Neural cell (in vitro differentiated cells): ENCODE data around the gene NCOA3. TPM values are rescaled to one million over a fixed set of nuclear protein-coding genes. Genes with fewer than 3 reads are reported as not detected.

Experiments used
- H2AFZ ChIP-seq: fragments of 200-600, 300-800 bp; sonication (generic), shearing (Covaris generic); 2 replicates; pipeline ENCODE4 v1.6.0; 2014; ENCODE audit warnings: low read depth, mild to moderate bottlenecking, antibody characterized with exemption, low read length, moderate library complexity
- H3F3A ChIP-seq: fragments of 200-600 bp; shearing (Covaris generic); 2 replicates; pipeline ENCODE4 v1.6.1; 2016; ENCODE audit warnings: mild to moderate bottlenecking, moderate library complexity, mixed read lengths, antibody characterized with exemption, low read length; ENCODE audit not compliant: insufficient read depth, poor library complexity, severe bottlenecking
- H3K27ac ChIP-seq: fragments of 200-600, 300-800 bp; sonication (generic), shearing (Covaris generic); 2 replicates; pipeline ENCODE4 v1.5.1; 2014; ENCODE audit warnings: mild to moderate bottlenecking, low read length, moderate library complexity
- H3K27me3 ChIP-seq: fragments of 300-800, 200-600 bp; sonication (generic), shearing (Covaris generic); 2 replicates; pipeline ENCODE4 v1.6.0; 2014; ENCODE audit warnings: mild to moderate bottlenecking, low read depth, low read length, moderate library complexity; ENCODE audit not compliant: insufficient read depth
- H3K36me3 ChIP-seq: fragments of 300-800, 200-600 bp; sonication (generic), shearing (Covaris generic); 2 replicates; pipeline ENCODE4 v1.5.1; 2014; ENCODE audit warnings: mild to moderate bottlenecking, antibody characterized with exemption, low read length, moderate library complexity; ENCODE audit not compliant: insufficient read depth
- H3K4me2 ChIP-seq: fragments of 300-800, 200-600 bp; sonication (generic), shearing (Covaris generic); 2 replicates; pipeline ENCODE4 v1.6.0; 2014; ENCODE audit warnings: mild to moderate bottlenecking, low read length
- H3K4me3 ChIP-seq: fragments of 300-800, 200-600 bp; sonication (generic), shearing (Covaris generic); 2 replicates; pipeline ENCODE4 v1.5.1; 2014; ENCODE audit warnings: mild to moderate bottlenecking, low read length, moderate library complexity
- H3K79me2 ChIP-seq: fragments of 200-600 bp; shearing (Covaris generic); replicated peaks from 2 replicates; pipeline ENCODE4 v1.6.0; 2014; ENCODE audit warnings: mild to moderate bottlenecking, low read length, moderate library complexity; ENCODE audit not compliant: insufficient read depth
- H3K9ac ChIP-seq: fragments of 300-800, 200-600 bp; sonication (generic), shearing (Covaris generic); 2 replicates; pipeline ENCODE4 v1.6.1; 2016; ENCODE audit warnings: mild to moderate bottlenecking, low read length, mixed read lengths
- H3K9me2 ChIP-seq: fragments of 200-600 bp; shearing (Covaris generic); 2 replicates; pipeline ENCODE4 v1.6.1; 2016; ENCODE audit warnings: mild to moderate bottlenecking, low read length, mixed read lengths; ENCODE audit not compliant: insufficient read depth
- H3K9me3 ChIP-seq: fragments of 200-600, 300-800 bp; sonication (generic), shearing (Covaris generic); 2 replicates; pipeline ENCODE4 v1.6.1; 2016; ENCODE audit warnings: mild to moderate bottlenecking, mixed run types, low read length, moderate library complexity, mixed read lengths
- H4K20me1 ChIP-seq: fragments of 200-600 bp; shearing (Covaris generic); 2 replicates; pipeline ENCODE4 v1.6.1; 2016; ENCODE audit warnings: mild to moderate bottlenecking, mixed run types; ENCODE audit not compliant: insufficient read depth
- EP300 ChIP-seq: fragments of 450-650 bp; conservative IDR thresholded peaks from 2 replicates; pipeline ENCODE4 v1.6.1; 2014; ENCODE audit warnings: antibody characterized with exemption, mild to moderate bottlenecking, moderate library complexity; ENCODE audit not compliant: poor library complexity, severe bottlenecking
- EZH2 ChIP-seq: fragments of 200-600, 300-800 bp; shearing (Covaris generic), sonication (generic); IDR thresholded peaks from 2 replicates; pipeline ENCODE4 v1.6.1; 2014; ENCODE audit warnings: antibody characterized with exemption, low read length, borderline replicate concordance, mild to moderate bottlenecking; ENCODE audit not compliant: insufficient read depth, poor library complexity, severe bottlenecking
- MXI1 ChIP-seq: fragments of 450-650 bp; conservative IDR thresholded peaks from 2 replicates; pipeline ENCODE4 v1.6.1; 2014; ENCODE audit warnings: antibody characterized with exemption, mild to moderate bottlenecking; ENCODE audit not compliant: poor library complexity, severe bottlenecking
- POLR2AphosphoS5 ChIP-seq: IDR thresholded peaks from 2 replicates; pipeline ENCODE4 v1.6.1; 2012
- RAD21 ChIP-seq: fragments of 450-650 bp; conservative IDR thresholded peaks from 2 replicates; pipeline ENCODE4 v1.6.1; 2014; ENCODE audit warnings: antibody characterized with exemption, mild to moderate bottlenecking, moderate library complexity
- SMC3 ChIP-seq: fragments of 450-650 bp; conservative IDR thresholded peaks from 2 replicates; pipeline ENCODE4 v1.6.1; 2014; ENCODE audit warnings: antibody characterized with exemption, mild to moderate bottlenecking, moderate library complexity; ENCODE audit not compliant: poor library complexity
- TAF1 ChIP-seq: IDR thresholded peaks from 2 replicates; pipeline ENCODE4 v1.6.1; 2012; ENCODE audit warnings: low read depth
- polyA plus RNA-seq: library from polyadenylated mRNA; depleted of rRNA; stranded (reverse); fragments of >200 nt; gene quantifications from 2 replicates; pipeline ENCODE4 v1.2.3, GENCODE V29; 2014
- TF ChIP-seq, protein P1 (sequence below): IDR thresholded peaks from 2 replicates; pipeline ENCODE4 v1.6.1; 2012; ENCODE audit warnings: borderline replicate concordance
- TF ChIP-seq, protein P2 (sequence below): fragments of 450-650 bp; IDR thresholded peaks from 2 replicates; pipeline ENCODE4 v1.5.1; 2014; ENCODE audit warnings: antibody characterized with exemption, mild to moderate bottlenecking, moderate library complexity; ENCODE audit not compliant: poor library complexity, severe bottlenecking

The NCOA3 gene
- polyA plus RNA-seq, 1 donor from 2014 or later = 14.2 TPM

DNA sequence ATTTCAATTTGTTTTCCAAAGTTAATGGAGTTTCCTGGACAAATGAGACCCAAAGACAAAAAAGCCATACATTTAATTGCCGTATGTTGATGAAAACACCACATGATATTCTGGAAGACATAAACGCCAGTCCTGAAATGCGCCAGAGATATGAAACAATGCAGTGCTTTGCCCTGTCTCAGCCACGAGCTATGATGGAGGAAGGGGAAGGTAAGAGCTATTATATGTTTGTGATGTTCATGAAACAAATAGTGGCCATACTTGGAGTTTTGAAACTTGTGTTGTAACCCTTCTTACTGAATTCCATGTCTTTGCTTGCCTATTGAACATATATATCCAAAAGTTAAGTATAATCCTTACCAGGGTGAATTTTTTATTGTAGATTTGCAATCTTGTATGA lies 125.9 kb downstream of the NCOA3 start (continued):
- TF ChIP-seq, protein P1, sequence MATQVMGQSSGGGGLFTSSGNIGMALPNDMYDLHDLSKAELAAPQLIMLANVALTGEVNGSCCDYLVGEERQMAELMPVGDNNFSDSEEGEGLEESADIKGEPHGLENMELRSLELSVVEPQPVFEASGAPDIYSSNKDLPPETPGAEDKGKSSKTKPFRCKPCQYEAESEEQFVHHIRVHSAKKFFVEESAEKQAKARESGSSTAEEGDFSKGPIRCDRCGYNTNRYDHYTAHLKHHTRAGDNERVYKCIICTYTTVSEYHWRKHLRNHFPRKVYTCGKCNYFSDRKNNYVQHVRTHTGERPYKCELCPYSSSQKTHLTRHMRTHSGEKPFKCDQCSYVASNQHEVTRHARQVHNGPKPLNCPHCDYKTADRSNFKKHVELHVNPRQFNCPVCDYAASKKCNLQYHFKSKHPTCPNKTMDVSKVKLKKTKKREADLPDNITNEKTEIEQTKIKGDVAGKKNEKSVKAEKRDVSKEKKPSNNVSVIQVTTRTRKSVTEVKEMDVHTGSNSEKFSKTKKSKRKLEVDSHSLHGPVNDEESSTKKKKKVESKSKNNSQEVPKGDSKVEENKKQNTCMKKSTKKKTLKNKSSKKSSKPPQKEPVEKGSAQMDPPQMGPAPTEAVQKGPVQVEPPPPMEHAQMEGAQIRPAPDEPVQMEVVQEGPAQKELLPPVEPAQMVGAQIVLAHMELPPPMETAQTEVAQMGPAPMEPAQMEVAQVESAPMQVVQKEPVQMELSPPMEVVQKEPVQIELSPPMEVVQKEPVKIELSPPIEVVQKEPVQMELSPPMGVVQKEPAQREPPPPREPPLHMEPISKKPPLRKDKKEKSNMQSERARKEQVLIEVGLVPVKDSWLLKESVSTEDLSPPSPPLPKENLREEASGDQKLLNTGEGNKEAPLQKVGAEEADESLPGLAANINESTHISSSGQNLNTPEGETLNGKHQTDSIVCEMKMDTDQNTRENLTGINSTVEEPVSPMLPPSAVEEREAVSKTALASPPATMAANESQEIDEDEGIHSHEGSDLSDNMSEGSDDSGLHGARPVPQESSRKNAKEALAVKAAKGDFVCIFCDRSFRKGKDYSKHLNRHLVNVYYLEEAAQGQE = no peak

DNA sequence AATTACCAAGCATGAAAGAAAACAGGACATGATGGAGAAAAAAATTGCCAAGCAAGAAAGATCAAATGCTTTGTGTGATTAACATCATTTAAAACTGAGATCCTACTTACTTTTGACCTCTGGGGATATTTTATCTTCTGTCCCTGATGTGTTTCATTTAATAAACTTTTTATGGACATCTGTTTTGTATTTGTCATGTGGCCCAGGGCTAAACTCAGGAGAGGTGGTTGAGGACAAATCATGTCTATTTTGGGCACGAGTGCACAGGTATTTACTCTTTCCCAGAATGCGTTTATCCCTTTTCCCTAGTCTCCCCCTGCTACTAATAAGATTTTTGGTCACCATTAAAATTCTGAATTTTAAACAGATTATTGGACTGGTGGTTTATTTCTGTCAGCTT lies 128.2 kb downstream of the NCOA3 start:
- H2AFZ ChIP-seq = no peak overlapping the region
- H3K9me2 ChIP-seq = no peaks in the 10 kb centered on the region
- H4K20me1 ChIP-seq = no peaks in the 10 kb centered on the region
- H3F3A ChIP-seq = no peaks in the 10 kb centered on the region
- TF ChIP-seq MXI1 (no peak), RAD21 (no peak), POLR2AphosphoS5 (no peak), TAF1 (no peak), SMC3 (no peak), EZH2 (no peak), EP300 (no peak)
- TF ChIP-seq, protein P2, sequence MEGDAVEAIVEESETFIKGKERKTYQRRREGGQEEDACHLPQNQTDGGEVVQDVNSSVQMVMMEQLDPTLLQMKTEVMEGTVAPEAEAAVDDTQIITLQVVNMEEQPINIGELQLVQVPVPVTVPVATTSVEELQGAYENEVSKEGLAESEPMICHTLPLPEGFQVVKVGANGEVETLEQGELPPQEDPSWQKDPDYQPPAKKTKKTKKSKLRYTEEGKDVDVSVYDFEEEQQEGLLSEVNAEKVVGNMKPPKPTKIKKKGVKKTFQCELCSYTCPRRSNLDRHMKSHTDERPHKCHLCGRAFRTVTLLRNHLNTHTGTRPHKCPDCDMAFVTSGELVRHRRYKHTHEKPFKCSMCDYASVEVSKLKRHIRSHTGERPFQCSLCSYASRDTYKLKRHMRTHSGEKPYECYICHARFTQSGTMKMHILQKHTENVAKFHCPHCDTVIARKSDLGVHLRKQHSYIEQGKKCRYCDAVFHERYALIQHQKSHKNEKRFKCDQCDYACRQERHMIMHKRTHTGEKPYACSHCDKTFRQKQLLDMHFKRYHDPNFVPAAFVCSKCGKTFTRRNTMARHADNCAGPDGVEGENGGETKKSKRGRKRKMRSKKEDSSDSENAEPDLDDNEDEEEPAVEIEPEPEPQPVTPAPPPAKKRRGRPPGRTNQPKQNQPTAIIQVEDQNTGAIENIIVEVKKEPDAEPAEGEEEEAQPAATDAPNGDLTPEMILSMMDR = no peak
- TF ChIP-seq, protein P1 = no peak
- no peaks in the 10 kb centered on the region for H3K79me2 ChIP-seq
- no peak overlapping the region for H3K4me3 ChIP-seq
- H3K9me3 ChIP-seq = no peaks in the 10 kb centered on the region
- H3K27ac ChIP-seq = no peak overlapping the region
- no peak overlapping the region for H3K9ac ChIP-seq
- H3K4me2 ChIP-seq = no peak overlapping the region
- no peaks in the 10 kb centered on the region for H3K36me3 ChIP-seq
- H3K27me3 ChIP-seq = no peaks in the 10 kb centered on the region

DNA sequence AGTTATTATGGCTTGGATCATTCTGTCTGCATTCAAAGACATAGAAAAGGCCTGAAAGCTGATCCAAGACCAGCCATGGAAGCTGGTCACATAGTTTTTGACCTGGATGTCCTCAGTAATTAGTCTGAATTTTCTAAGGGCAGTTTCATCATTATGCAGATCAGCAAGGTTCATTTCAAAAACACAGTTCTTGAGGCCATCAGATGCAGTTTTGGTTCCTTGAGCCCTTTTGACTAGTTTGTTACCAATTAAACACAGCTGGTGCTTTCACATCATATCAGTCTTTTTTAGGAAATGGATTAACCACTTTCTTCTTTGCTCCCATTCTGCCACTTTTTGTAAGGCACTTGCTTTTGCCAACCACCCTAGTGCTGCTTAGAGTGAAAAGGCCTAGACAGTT lies 129.4 kb downstream of the NCOA3 start:
- Histone ChIP-seq H3K79me2 (no peaks in the 10 kb centered on the region), H3K4me2 (no peak overlapping the region), H3K27ac (no peak overlapping the region), H3K9ac (no peak overlapping the region), H4K20me1 (no peaks in the 10 kb centered on the region), H3K9me2 (no peaks in the 10 kb centered on the region), H3K36me3 (peaks cover 3% of the 10 kb centered on the region), H3F3A (no peaks in the 10 kb centered on the region), H3K27me3 (no peaks in the 10 kb centered on the region), H2AFZ (no peak overlapping the region), H3K4me3 (no peak overlapping the region), H3K9me3 (no peaks in the 10 kb centered on the region)
- TF ChIP-seq RAD21 = no peak
- TF ChIP-seq, protein P2 = no peak
- no peak for TF ChIP-seq EP300
- no peak for TF ChIP-seq EZH2
- no peak for TF ChIP-seq SMC3
- no peak for TF ChIP-seq POLR2AphosphoS5
- TF ChIP-seq, protein P1 = no peak
- no peak for TF ChIP-seq MXI1
- no peak for TF ChIP-seq TAF1
